Thyroid gland (tissue), 4 donors: Measurements from ENCODE around the gene KRTAP1-3. TPM values are rescaled to one million over a fixed set of nuclear protein-coding genes. Genes with fewer than 3 reads are reported as not detected.
"Not testable (repeated sequence)": the region's sequence is repeated elsewhere in the genome, so short reads cannot be mapped to it uniquely, and the experiment has no call there.

Experiments used
- DNase-seq, 2 donors: peaks; one replicate each; pipeline ENCODE4 v3.0.0-alpha.2; 2019
- H3K27ac ChIP-seq, 3 donors: fragments of 200-600 bp; sonication (generic); 1 replicate in 2 of 3; 2 replicates in 1 of 3; pipeline ENCODE4 v1.5.1; 2016 to 2019; ENCODE audit warnings: mild to moderate bottlenecking in 1 of 3, moderate library complexity in 1 of 3
- H3K27me3 ChIP-seq: fragments of 200-600 bp; sonication (generic); one replicate; pipeline ENCODE4 v1.5.1; 2019
- H3K36me3 ChIP-seq, 2 donors: fragments of 200-600 bp; sonication (generic); one replicate each; pipeline ENCODE4 v1.5.1; 2016 to 2019
- H3K4me1 ChIP-seq, 2 donors: fragments of 200-600 bp; sonication (generic); one replicate each; pipeline ENCODE4 v1.5.1; 2017 to 2019
- H3K4me3 ChIP-seq, 3 donors: fragments of 200-600 bp; sonication (generic); replicated peaks in 1 of 3; 1 replicate in 2 of 3; 2 replicates in 1 of 3; pipeline ENCODE4 v1.5.1; 2016; ENCODE audit warnings: mild to moderate bottlenecking in 1 of 3
- H3K9me3 ChIP-seq: fragments of 200-600 bp; sonication (generic); one replicate; pipeline ENCODE4 v1.5.1; 2017
- CTCF ChIP-seq, 6 experiments: fragments of 200-600 bp in 3 of 6; fragments of 450-650 bp in 3 of 6; sonication (generic) in 3 of 6; IDR thresholded peaks; one replicate each; pipeline ENCODE4 v1.5.1; 2016 to 2019; ENCODE audit warnings: antibody characterized with exemption in 6 of 6, mild to moderate bottlenecking in 2 of 6, inconsistent platforms in 1 of 6, moderate library complexity in 1 of 6
- POLR2A ChIP-seq, 2 donors: fragments of 450-650 bp; IDR thresholded peaks; one replicate each; pipeline ENCODE4 v1.6.1; 2017; ENCODE audit warnings: antibody characterized with exemption in 2 of 2, mild to moderate bottlenecking in 2 of 2, moderate library complexity in 1 of 2
- WGBS, 2 donors: methylation state at CpG; one replicate each; pipeline ENCODE4 v1.1.5; 2017; 5-methylcytosine and 5-hydroxymethylcytosine counted together
- intact Hi-C: fragments of 100-400 bp; cut with DNase I; formaldehyde crosslinking; loops from one replicate; pipeline ENCODE4 v1.15.1; 2023
- total RNA-seq, 4 donors: library from RNA; depleted of rRNA; stranded (reverse); fragments of >200 nt; gene quantifications; one replicate each; pipeline ENCODE4 v1.2.3, GENCODE V29; 2016

Gene KRTAP1-3
- total RNA-seq, 4 donors from 2014 or later = not detected

GRCh38 chr17:41071606-41072360 is 37.1 kb upstream of the KRTAP1-3 start:
- H3K27me3 ChIP-seq = no peaks in the 10 kb centered on the region
- no peak for DNase-seq
- intact Hi-C loops = no loop called here
- no peaks in the 10 kb centered on the region for H3K4me1 ChIP-seq
- WGBS, 2 donors = 93 to 98% methylated on average over 5 of the region's 5 CpGs
- H3K9me3 ChIP-seq = no peaks in the 10 kb centered on the region
- no peak overlapping the region for H3K27ac ChIP-seq
- H3K4me3 ChIP-seq = no peak overlapping the region
- TF ChIP-seq CTCF (IDR thresholded peaks at IDR 0.05) (no peak), POLR2A (IDR thresholded peaks at IDR 0.05) (no peak)
- H3K36me3 ChIP-seq = no peaks in the 10 kb centered on the region

GRCh38 chr17:41069031-41069430 is 34.4 kb upstream of the KRTAP1-3 start:
- intact Hi-C loops = no loop called here
- Histone ChIP-seq H3K9me3 (no peaks in the 10 kb centered on the region), H3K4me1 (no peaks in the 10 kb centered on the region), H3K4me3 (no peak overlapping the region), H3K27ac (no peak overlapping the region), H3K27me3 (no peaks in the 10 kb centered on the region), H3K36me3 (no peaks in the 10 kb centered on the region)
- TF ChIP-seq POLR2A (IDR thresholded peaks at IDR 0.05) = no peak
- no peak for TF ChIP-seq CTCF (IDR thresholded peaks at IDR 0.05)
- WGBS, 2 donors = 74 to 86% methylated on average over 3 of the region's 3 CpGs
- no peak for DNase-seq

- TF ChIP-seq CTCF (IDR thresholded peaks at IDR 0.05) = no peak
These were observed 32.6 kb upstream of the KRTAP1-3 start for GRCh38 chr17:41067281-41067680.

GRCh38 chr17:41065829-41066624 is 31.4 kb upstream of the KRTAP1-3 start, which contains the start of gene KRTAP2-4:
TSS of gene KRTAP2-4 (minus strand) at chr17:41065879. CDS start at chr17:41065845, 34 bp downstream.
- H3K4me1 ChIP-seq = no peaks in the 10 kb centered on the region
- H3K4me3 ChIP-seq = no peak within 1 kb of the TSS
- no peak for DNase-seq
- 95 to 96% methylated on average over 5 of the region's 6 CpGs for WGBS, 2 donors
- H3K9me3 ChIP-seq = no peaks in the 10 kb centered on the region
- intact Hi-C loops = no loop called here
- H3K36me3 ChIP-seq = no peaks in the 10 kb centered on the region
- H3K27me3 ChIP-seq = no peaks in the 10 kb centered on the region
- TF ChIP-seq POLR2A (IDR thresholded peaks at IDR 0.05) = no peak
- TF ChIP-seq CTCF (IDR thresholded peaks at IDR 0.05) = no peak
- H3K27ac ChIP-seq = no peak within 1 kb of the TSS

More at GRCh38 chr17:41067281-41067680, 32.6 kb upstream of the KRTAP1-3 start:
- intact Hi-C loops = no loop called here
- H3K27ac ChIP-seq = no peak overlapping the region
- H3K4me3 ChIP-seq = no peak overlapping the region
- no peaks in the 10 kb centered on the region for H3K4me1 ChIP-seq
- no peaks in the 10 kb centered on the region for H3K27me3 ChIP-seq
- no peaks in the 10 kb centered on the region for H3K36me3 ChIP-seq
- no peak for DNase-seq
- no peaks in the 10 kb centered on the region for H3K9me3 ChIP-seq

GRCh38 chr17:41065016-41065689 is 30.5 kb upstream of the KRTAP1-3 start:
- H3K4me1 ChIP-seq, H3K36me3 ChIP-seq, DNase-seq, H3K27ac ChIP-seq, H3K4me3 ChIP-seq, H3K9me3 ChIP-seq, H3K27me3 ChIP-seq, intact Hi-C loops: not testable (repeated sequence)
- WGBS, 2 donors = 65 to 77% methylated on average over 7 of the region's 16 CpGs
